GM12801 (cell line): ENCODE results near the gene NIN.

Experiments
- CTCF ChIP-seq: IDR thresholded peaks from one replicate; pipeline ENCODE4 v1.5.1; 2011; ENCODE audit warnings: control low read depth; ENCODE audit not compliant: insufficient read length; ENCODE audit errors: extremely low read depth

Gene NIN

DNA sequence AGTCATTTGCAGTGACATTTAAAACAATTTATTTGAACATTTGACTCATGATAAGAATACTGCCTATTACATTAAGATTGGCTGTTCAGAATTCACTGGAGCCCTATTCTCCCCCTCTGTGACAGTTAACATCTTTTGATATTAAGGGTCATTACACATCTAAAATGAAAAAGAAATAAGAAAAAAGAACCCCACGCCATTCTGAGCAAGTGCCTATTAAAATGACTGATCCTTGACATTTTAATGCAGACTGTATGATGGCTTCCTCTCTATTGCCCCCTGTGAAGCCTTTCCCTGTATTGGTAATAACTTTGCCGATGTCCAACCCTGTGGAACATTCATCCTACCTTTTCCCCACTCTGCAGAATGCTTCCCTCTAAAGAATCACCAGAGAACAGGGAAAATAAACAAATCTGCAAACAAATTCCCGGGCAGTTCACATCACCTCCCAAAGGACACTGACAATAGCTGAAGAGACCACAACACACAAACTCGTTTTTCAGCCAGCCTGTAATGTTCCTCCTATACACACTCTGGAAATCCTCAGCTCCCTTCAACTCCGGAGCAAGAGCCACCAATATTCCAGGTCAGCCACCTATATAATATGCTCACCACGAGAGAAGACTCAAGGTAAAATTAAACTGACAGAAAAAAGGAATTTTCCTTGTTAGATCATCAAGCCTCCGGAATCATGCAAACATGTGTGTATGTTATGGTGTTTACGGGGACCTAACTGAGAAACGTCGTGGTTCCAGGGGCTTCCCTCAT, 2.1 kb downstream of the NIN start:
- no peak for TF ChIP-seq CTCF

- no peak for TF ChIP-seq CTCF
Observed at GRCh38 chr14:50826681-50827080, 4.3 kb downstream of the NIN start.

GRCh38 chr14:50825307-50825706, 5.7 kb downstream of the NIN start:
- no peak for TF ChIP-seq CTCF

GRCh38 chr14:50823762-50824636, 7.0 kb downstream of the NIN start:
- TF ChIP-seq CTCF = no peak

DNA sequence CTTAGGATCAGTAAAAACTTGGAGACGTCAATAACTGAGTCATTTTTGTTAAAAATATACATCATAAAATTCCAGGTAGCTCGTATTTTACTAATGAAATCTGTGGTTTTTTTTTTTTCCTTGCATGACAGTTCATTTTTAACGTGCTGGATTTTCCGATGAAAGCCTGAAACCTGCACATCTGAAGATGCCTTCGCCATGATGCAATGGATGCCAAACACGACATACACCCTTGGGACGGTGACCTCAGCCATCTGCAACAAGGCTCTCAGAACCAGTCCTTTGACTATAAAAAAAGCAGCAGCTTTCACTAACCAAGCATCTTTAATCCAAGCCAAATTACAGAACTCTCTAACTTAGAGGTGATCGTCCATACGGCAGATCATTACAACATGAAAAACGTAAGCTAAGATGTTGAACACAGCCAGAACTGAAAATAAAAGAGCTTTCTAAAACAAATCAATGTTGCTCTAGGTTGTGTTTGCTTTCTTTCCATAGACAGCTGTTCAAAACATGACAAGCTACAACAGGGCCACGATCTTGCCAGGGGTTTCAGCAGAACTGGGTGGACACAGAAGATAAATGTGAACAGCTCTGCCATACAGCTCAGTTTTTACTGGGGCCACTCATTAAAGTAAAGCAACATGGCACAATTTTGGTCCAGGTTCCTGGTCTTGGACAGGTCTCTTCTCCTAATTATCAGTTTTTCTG, 7.8 kb downstream of the NIN start:
- TF ChIP-seq CTCF = no peak

DNA sequence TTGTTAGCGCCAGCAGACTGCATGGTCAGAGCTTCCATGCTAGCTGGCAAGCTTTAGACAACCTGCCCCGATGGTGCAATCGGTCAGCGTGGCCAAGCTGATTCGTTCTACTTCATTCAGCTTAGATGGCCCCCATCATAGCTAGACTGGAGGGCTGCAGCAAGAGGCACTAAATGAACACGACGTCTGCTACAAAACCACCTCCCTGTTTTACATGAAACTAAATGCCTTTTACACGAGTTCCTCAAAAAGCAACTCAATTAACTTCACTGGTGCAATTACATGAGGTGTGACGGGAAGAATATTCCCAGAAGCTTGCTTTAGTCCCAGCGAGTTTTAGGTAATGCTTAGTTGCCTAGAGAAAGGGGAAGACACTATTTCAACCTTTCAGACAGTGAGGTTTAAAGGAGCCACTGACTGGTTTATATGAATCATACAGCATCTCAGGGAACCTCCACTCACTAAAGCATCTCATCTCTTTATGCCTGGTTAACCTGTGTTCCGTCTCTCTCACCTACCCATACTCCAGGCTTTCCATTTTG, 8.4 kb downstream of the NIN start:
- TF ChIP-seq CTCF = no peak
